LNCaP clone FGC (cell line): ENCODE measurements around the gene EPHB3.

ENCODE experiments used
- DNase-seq: peaks from one replicate; pipeline ENCODE4 v3.0.0-alpha.2; 2011; ENCODE audit warnings: low read depth
- H3K4me3 ChIP-seq: 2 replicates; pipeline ENCODE4 v1.5.1; 2011; ENCODE audit warnings: mild to moderate bottlenecking, low read depth, low read length, control low read depth
- CTCF ChIP-seq: IDR thresholded peaks from 2 replicates; pipeline ENCODE4 v1.5.1; 2012; ENCODE audit warnings: mild to moderate bottlenecking; ENCODE audit not compliant: control insufficient read depth, insufficient read depth; ENCODE audit errors: extremely low read depth

EPHB3 gene

GRCh38 chr3:184594371-184595001, 32.9 kb downstream of the EPHB3 start:
- no peak overlapping the region for H3K4me3 ChIP-seq
- DNase-seq = no peak
- TF ChIP-seq CTCF = no peak

- no peak for TF ChIP-seq CTCF
- H3K4me3 ChIP-seq = no peak overlapping the region
- DNase-seq = no peak
Measured at GRCh38 chr3:184595726-184596125, 34.1 kb downstream of the EPHB3 start.

GRCh38 chr3:184596233-184596632, 34.6 kb downstream of the EPHB3 start:
- no peak for TF ChIP-seq CTCF
- no peak for DNase-seq
- no peak overlapping the region for H3K4me3 ChIP-seq

DNA sequence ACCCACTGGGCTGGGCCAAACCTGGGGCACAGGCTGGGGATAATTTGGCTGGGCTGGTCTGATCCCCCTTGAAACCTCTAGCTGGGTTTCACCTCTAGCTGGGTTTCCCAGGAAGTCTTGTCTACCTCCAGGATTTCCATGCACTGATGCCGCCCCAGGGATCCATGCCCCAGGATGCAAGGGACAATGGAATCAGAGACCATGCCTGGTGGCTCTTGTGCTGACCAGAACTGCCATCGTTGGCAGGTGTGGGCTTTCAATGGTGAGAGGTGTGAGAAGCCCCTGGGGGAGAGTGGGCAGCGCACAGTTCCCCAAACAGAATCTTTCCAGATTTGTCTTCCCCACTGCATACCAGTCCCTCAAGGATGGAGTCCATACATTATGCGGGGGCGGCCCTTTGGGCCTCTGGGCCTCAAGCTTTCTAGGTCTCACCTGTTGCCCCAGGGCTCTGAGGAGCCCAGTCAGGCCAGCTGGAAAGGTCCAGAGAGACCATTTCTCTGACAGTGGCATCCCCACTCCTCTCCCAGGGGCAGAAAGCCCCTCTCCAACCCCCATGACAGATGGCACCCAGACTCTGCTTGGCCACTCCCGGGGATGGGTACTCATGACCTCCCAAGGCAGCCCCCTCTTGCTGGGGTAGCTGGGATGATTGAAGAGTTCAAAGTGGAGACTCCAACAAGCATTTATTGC, 35.4 kb downstream of the EPHB3 start:
- no peak for DNase-seq
- TF ChIP-seq CTCF = no peak
- no peak overlapping the region for H3K4me3 ChIP-seq

- DNase-seq = no peak
- no peak for TF ChIP-seq CTCF
- no peak overlapping the region for H3K4me3 ChIP-seq
Measured at GRCh38 chr3:184597829-184598573, 36.4 kb downstream of the EPHB3 start.

DNA sequence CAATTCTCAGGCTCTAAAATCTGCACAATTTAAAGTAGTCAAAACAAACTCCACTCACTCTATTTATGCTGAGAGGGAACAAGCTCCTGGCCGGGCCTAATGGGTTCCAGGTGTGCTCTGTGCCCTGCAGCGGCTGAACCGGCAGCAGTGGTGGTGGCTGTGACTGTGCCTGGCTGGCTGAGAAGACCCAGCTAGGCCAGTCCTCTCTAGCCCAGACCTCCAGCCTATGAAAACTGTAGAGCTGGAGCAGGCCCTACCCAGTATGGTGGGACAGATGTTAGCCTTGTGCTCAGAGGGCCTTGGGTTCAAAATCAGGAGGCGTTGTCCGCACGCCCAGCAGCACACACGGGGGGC, 37.0 kb downstream of the EPHB3 start:
- H3K4me3 ChIP-seq = no peak overlapping the region
- TF ChIP-seq CTCF = no peak
- DNase-seq = no peak
